Ovary (tissue), 9 donors: ENCODE results near the gene AFTPH. TPM values are rescaled to one million over a fixed set of nuclear protein-coding genes. Genes with fewer than 3 reads are reported as not detected.

Experiments
- DNase-seq, 5 donors: peaks; one replicate each; pipeline ENCODE4 v3.0.0-alpha.2; 2019 to 2020
- H3K27ac ChIP-seq, 2 donors: fragments of 200-600 bp; one replicate each; pipeline versions ENCODE4 v1.5.1 to v1.8.0; 2019 to 2022
- H3K27me3 ChIP-seq: fragments of 200-600 bp; one replicate; pipeline ENCODE4 v1.8.0; 2022
- H3K36me3 ChIP-seq: fragments of 200-600 bp; sonication (generic); one replicate; pipeline ENCODE4 v1.5.1; 2019
- H3K4me1 ChIP-seq: one replicate; pipeline ENCODE4 v1.8.1; 2013; ENCODE audit warnings: mild to moderate bottlenecking, moderate library complexity; ENCODE audit not compliant: insufficient read depth
- H3K4me3 ChIP-seq: fragments of 200-600 bp; sonication (generic); one replicate; pipeline ENCODE4 v1.5.1; 2017
- H3K9me3 ChIP-seq, 2 donors: fragments of 200-600 bp in 1 of 2; sonication (generic) in 1 of 2; one replicate each; pipeline versions ENCODE4 v1.5.1 to v1.8.1; 2013 to 2019; ENCODE audit warnings: mild to moderate bottlenecking in 1 of 2, moderate library complexity in 1 of 2
- EP300 ChIP-seq: sonication (generic); formaldehyde crosslinking; IDR thresholded peaks from one replicate; pipeline ENCODE4 v1.6.1; 2017; ENCODE audit warnings: antibody characterized with exemption
- POLR2A ChIP-seq: fragments of 450-650 bp; IDR thresholded peaks from one replicate; pipeline ENCODE4 v1.6.1; 2017; ENCODE audit warnings: antibody characterized with exemption, mild to moderate bottlenecking, moderate library complexity
- WGBS, 3 donors: extraction: QIAGEN DNeasy Blood & Tissue Kit in 1 of 3; methylation state at CpG; one replicate each; pipeline versions ENCODE4 v1.1.5 to v1.1.7; 2013 to 2017; 5-methylcytosine and 5-hydroxymethylcytosine counted together
- intact Hi-C, 4 donors: fragments of 100-400 bp; cut with DNase I; formaldehyde crosslinking; loops; one replicate each; pipeline versions ENCODE4 v1.11.0 to v1.15.1; 2022 to 2023
- polyA plus RNA-seq, 2 donors: library from polyadenylated mRNA; stranded (reverse); fragments of 200-250 nt in 1 of 2; fragments of 350-450 nt in 1 of 2; fragmentation: Illumina TruSeq in 1 of 2; extraction: RNeasy Lipid Tissue Mini Kit (QIAGEN cat#74804) in 1 of 2; gene quantifications; one replicate each; pipeline ENCODE4 v1.2.3, GENCODE V29; 2013 to 2014
- total RNA-seq, 7 donors: library from RNA; depleted of rRNA in 2 of 7; stranded (reverse); fragments of >200 nt in 2 of 7; fragmentation: NEBNext Ultra II Directional in 3 of 7; extraction: Animal tissue kit (Norgen Biotek cat#: 25700) in 3 of 7; gene quantifications; one replicate each; pipeline versions ENCODE4 v1.1.0 to v1.2.4, GENCODE V29; 2016 to 2023
- TF ChIP-seq, protein P1 (sequence below), 3 donors: fragments of 450-650 bp in 2 of 3; fragments of 200-600 bp in 1 of 3; IDR thresholded peaks; one replicate each; pipeline versions ENCODE4 v1.5.1 to v1.8.0; 2016 to 2022; ENCODE audit warnings: antibody characterized with exemption in 3 of 3, mild to moderate bottlenecking in 1 of 3
- donor health status: DM: no; HTN: no; CAD: no; lungs with moderate emphysema.
- donor health status: DM: no; HTN: no; CAD: no.
- donor health status: Bipolar disorder and iron deficiency.
- donor health status: DM: yes; HTN: yes; CAD: no.
- donor health status: DM: no; HTN: no; CAD: no.
- donor health status: DM: yes; HTN: yes; CAD: no.

AFTPH gene
- total and polyA plus RNA-seq, 9 donors: 18.5 to 33.8 (median 27.6) TPM

DNA sequence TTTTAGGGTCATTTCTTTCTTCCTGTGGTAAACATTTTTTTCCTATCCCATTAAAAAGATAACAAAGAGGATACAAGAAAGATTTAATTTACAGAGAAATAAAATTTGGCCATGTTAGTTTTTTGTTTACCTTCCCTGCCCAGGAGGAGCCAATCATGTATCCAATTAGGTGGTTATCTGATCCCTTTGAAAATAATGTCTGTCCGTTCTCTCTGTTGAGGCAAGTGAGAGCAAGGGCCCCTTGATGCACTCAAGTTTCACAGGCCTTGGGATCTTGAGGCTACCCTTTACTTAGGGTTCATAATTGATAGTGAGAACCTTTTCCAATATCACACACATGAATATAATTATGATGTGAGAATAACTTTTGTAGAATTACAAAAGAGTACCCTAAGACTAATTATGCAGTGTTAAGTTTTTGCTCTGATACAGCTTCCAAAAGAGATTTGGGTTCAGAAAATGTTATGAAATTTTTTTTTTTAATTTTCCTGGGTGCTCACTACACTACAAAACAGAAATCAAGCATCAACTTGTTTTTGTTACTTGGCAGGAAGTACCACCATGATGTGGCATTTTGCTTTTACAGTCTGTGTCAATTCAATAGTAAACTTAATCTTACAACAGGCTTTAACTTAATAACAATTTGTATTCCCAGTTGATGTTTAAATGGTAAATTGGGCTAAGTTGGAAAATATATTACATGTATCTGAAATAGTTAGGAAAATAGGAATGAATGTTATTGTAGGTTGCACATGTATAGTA is 42.0 kb downstream of the AFTPH start:
- DNase-seq: no peak
- Histone ChIP-seq H3K4me1 (peaks cover 1% of the 10 kb centered on the region), H3K36me3 (no peaks in the 10 kb centered on the region), H3K9me3 (no peaks in the 10 kb centered on the region), H3K27ac (no peak overlapping the region), H3K4me3 (no peak overlapping the region), H3K27me3 (no peaks in the 10 kb centered on the region)
- TF ChIP-seq EP300 (no peak), POLR2A (no peak)
- TF ChIP-seq, protein P1, sequence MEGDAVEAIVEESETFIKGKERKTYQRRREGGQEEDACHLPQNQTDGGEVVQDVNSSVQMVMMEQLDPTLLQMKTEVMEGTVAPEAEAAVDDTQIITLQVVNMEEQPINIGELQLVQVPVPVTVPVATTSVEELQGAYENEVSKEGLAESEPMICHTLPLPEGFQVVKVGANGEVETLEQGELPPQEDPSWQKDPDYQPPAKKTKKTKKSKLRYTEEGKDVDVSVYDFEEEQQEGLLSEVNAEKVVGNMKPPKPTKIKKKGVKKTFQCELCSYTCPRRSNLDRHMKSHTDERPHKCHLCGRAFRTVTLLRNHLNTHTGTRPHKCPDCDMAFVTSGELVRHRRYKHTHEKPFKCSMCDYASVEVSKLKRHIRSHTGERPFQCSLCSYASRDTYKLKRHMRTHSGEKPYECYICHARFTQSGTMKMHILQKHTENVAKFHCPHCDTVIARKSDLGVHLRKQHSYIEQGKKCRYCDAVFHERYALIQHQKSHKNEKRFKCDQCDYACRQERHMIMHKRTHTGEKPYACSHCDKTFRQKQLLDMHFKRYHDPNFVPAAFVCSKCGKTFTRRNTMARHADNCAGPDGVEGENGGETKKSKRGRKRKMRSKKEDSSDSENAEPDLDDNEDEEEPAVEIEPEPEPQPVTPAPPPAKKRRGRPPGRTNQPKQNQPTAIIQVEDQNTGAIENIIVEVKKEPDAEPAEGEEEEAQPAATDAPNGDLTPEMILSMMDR (IDR thresholded peaks at IDR 0.05): no peak
- intact Hi-C loops: no loop called here
- WGBS, 3 donors: 96 to 98% (median 97%) methylated on average over 1 of the region's 1 CpG

DNA sequence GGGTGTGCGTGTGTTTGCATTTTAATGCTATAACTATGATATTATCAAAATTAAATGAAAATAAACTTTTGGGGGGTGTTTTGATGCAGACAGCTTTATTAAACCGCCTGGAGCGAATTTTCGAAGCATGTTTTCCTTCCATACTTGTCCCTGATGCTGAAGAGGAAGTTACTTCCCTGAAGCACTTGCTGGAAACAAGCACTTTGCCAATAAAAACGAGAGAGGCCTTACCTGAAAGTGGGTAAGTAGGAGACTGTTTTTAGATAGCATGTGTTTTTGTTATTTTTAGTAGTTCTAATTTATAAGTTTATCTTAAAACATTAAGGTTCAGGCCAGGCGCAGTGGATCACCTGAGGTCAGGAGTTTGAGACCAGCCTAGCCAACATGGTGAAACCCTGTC is 43.3 kb downstream of the AFTPH start:
- TF ChIP-seq POLR2A (no peak), EP300 (no peak)
- TF ChIP-seq, protein P1 (IDR thresholded peaks at IDR 0.05): no peak
- WGBS, 3 donors: 80 to 93% (median 90%) methylated on average over 6 of the region's 6 CpGs
- H3K4me1 ChIP-seq: peaks cover 1% of the 10 kb centered on the region
- no peaks in the 10 kb centered on the region for H3K9me3 ChIP-seq
- intact Hi-C loops: no loop called here
- DNase-seq: no peak
- H3K4me3 ChIP-seq: no peak overlapping the region
- H3K36me3 ChIP-seq: no peaks in the 10 kb centered on the region
- no peaks in the 10 kb centered on the region for H3K27me3 ChIP-seq
- no peak overlapping the region for H3K27ac ChIP-seq

DNA sequence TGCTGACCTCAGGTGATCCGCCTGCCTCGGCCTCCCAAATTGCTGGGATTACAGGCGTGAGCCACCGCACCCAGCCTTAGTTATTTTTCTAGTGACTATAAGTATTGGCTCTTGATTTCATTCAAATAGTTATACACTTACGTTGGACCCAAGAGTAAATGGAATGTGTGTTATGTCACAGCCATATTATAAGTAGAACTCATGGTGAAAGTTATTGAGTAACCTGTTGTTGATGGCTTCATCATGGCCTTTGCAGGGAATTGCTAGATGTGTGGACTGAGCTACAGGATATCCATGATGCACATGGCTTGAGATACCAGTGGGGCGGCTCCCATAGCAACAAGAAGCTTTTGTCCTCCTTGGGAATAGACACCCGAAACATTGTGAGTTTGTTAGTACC is 44.7 kb downstream of the AFTPH start:
- no peaks in the 10 kb centered on the region for H3K36me3 ChIP-seq
- H3K9me3 ChIP-seq: no peaks in the 10 kb centered on the region
- no peak overlapping the region for H3K27ac ChIP-seq
- DNase-seq: no peak
- no peak for TF ChIP-seq EP300
- TF ChIP-seq, protein P1 (IDR thresholded peaks at IDR 0.05): no peak
- TF ChIP-seq POLR2A: no peak
- H3K4me3 ChIP-seq: no peak overlapping the region
- WGBS, 3 donors: 96 to 98% (median 97%) methylated on average over 7 of the region's 7 CpGs
- intact Hi-C loops: no loop called here
- H3K27me3 ChIP-seq: no peaks in the 10 kb centered on the region
- peaks cover 1% of the 10 kb centered on the region for H3K4me1 ChIP-seq

DNA sequence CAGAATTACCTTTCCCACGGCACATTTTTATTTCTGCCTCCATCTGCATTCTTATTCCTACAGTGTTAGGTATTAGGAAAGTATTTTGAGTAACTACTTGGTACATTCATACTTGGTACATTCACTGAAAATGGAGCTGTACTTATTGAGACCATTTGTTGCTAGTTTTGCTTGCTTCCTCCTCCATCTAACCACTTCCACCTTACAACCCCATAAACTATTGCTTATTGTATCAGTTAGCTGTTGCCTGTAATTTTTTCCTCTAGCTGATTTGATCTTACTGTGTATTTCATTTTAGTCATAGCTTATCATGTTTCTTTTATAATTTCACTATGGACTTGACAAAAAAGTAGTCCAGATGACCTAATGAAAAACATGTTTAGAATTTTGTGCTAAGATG is 50.7 kb downstream of the AFTPH start:
- Histone ChIP-seq H3K27ac (no peak overlapping the region), H3K27me3 (no peaks in the 10 kb centered on the region), H3K9me3 (no peaks in the 10 kb centered on the region), H3K4me1 (no peaks in the 10 kb centered on the region), H3K4me3 (no peak overlapping the region), H3K36me3 (no peaks in the 10 kb centered on the region)
- intact Hi-C loops: no loop called here
- TF ChIP-seq, protein P1 (IDR thresholded peaks at IDR 0.05): no peak
- no peak for TF ChIP-seq EP300
- no peak for TF ChIP-seq POLR2A
- 89 to 94% (median 90%) methylated on average over 1 of the region's 1 CpG for WGBS, 3 donors
- DNase-seq: no peak
